NK-92 (cell line): ENCODE data around the gene PNPLA2.

Experiments used
- DNase-seq: peaks from one replicate; lab custom pipeline; 2025; ENCODE audit not compliant: unreplicated experiment; lab: John Stamatoyannopoulos, UW

PNPLA2 gene

DNA sequence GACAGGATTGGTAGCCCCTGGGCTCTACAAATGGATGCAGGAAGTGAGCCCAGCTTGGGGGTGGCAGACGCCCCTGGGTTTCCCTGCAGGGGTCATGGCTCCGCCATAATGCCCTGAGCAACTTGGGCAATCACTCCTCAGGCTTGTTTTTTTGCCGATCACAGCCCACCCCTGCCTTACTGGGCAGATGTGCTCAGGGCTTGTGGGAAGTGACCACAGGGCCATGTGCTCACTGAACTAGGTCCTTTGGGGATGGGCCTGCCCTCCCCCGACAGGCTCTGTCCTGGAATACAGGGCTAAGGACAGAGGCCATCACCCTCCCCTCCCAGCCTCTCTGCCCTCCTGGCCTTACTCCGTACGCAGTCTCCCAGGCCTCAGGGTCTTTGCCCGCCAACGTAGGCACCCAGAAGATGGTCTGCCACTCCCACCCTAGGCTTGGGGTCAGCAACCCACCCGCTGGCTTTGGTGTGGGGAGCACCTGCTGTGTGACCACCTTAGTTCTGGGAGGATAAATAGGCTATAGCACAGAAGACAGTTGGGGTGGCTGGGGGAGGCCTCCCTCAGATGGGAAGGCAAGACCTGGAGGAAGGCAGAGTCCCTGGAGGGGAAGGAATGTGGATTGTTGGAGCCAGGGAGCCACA is 5.1 kb upstream of the PNPLA2 start:
- no peak for DNase-seq

GRCh38 chr11:815675-816432 is 2.9 kb upstream of the PNPLA2 start:
- no peak for DNase-seq

- DNase-seq = no peak
Observed at GRCh38 chr11:816433-816779, 2.3 kb upstream of the PNPLA2 start.

- DNase-seq = peak; percentile 45
Observed at GRCh38 chr11:819129-819931, 616 bp downstream of the PNPLA2 start.

DNA sequence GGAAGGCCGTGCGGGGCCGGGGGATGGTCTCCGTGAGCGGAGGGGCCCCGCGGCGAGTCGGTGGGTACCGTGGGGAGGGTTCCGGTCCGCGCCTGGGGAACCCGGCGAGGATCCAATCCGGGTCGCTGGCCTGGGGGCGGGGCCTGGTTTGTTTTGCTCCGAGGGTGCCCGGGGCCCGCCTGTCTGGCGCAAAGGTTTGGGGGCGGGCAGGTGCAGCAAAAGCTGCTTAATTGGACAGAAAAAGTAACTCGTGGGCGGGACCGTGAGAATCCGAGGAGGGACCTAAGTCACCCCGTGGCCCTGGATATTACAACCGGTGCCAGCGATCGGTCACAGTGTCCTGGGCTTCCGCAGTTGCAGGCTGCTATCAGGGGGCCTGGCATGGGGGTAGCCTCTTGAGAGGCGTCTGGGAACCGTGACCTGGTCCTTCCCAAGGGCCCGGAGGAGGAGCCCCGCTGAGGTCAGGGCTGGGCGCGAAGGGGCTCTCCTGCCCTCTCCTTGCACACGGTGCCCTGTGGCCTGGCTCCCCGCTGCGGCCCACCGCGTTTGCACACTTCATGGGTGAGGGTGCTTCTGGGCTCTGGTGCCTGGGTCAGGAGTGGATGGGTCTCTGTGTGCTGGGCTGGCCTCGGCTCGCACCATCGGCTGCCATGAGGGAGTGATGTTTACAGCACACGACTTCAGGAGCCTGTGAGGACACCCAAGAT is 1.4 kb downstream of the PNPLA2 start:
- DNase-seq = peak; percentile 72

- DNase-seq = no peak
Observed at GRCh38 chr11:820655-821511, 2.2 kb downstream of the PNPLA2 start.

GRCh38 chr11:821512-822371 is 3.0 kb downstream of the PNPLA2 start:
- DNase-seq = no peak

- DNase-seq = no peak
Observed at GRCh38 chr11:823441-824291, 5.0 kb downstream of the PNPLA2 start.

DNA sequence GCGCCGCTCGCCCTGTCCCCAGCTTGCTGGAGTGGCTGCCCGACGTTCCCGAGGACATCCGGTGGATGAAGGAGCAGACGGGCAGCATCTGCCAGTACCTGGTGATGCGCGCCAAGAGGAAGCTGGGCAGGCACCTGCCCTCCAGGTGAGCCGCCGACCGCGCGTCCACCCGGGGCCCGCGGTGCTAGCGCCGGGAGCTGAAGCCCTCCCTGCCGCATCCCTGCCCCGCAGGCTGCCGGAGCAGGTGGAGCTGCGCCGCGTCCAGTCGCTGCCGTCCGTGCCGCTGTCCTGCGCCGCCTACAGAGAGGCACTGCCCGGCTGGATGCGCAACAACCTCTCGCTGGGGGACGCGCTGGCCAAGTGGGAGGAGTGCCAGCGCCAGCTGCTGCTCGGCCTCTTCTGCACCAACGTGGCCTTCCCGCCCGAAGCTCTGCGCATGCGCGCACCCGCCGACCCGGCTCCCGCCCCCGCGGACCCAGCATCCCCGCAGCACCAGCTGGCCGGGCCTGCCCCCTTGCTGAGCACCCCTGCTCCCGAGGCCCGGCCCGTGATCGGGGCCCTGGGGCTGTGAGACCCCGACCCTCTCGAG is 5.7 kb downstream of the PNPLA2 start:
- DNase-seq = no peak

GRCh38 chr11:824942-825341 is 6.2 kb downstream of the PNPLA2 start:
- no peak for DNase-seq

GRCh38 chr11:825366-826226 is 6.9 kb downstream of the PNPLA2 start:
- no peak for DNase-seq

DNA sequence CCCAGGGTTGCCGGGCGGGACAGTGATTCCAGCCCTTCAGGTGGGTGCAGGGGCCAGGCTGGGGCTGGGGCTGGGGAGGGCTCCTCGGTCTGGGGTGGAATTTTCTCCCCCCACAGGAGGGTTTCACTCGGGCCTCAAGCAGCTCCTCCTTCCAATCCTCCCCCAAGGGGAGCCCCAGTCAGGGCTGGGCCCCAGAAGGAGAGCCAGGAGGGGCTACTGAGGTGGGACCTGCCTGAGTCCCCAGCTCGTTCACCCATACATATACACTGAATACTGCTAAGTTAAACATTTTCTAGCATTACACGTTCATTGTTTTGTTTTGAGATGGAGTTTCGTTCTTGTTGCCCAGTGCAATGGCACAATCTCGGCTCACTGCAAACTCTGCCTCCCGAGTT is 7.5 kb downstream of the PNPLA2 start:
- no peak for DNase-seq

GRCh38 chr11:826836-827145 is 8.1 kb downstream of the PNPLA2 start:
- DNase-seq = no peak

DNA sequence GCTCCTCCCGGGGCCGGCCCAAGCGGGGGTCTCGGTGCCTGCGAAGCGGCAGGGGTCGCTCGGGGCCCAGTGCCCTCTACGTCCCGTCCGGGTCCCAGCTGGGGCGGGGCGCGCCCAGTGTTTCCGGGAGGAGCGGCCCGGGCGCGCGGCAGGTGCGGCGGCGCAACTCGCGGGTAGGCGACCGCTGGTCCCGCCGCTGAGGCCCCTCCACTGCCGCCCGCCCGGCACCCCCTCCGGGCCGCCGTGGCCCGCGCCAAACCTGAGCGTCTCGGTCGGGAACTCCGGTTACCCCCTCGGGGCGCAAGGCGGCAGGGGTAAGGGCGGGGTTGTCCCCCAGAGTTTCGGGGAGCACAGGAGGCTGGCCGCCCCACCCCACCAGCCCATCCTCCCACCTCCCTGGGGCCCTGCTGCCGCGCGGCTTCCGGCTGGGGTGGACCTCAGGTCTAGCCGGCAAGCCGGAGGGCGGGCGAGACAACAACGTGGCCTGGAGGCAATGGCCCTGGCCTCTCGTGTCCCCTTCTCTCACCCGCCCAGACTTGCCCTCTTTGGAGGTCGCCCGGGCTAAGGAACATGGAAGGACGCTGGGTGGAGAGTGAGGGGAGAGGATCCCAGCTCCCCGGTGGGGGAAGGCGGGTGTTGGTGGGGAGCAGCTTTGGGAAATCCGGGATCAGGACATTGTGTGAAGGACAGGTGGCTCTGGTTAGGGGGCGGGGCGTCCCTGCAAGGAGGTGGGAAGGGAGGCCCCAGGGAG is 8.6 kb downstream of the PNPLA2 start:
- DNase-seq = no peak

DNA sequence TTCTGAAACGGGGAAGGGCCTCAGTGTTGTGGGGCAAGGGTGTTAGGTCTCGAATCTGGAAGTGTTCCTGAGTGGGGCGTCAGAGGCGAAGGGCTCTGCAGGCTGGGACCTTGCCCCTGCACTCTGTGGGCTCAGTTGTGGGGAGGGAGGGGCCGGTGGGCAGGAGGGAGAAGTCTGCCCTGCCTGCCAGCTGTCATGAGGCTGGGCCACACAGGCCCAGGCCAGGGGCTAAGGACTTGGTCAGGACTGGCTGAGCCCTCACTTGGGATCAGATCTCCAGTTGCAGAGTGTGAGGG is 9.1 kb downstream of the PNPLA2 start, which contains the start of gene CRACR2B:
CRACR2B (plus strand) TSS at position 23 of the 296 bp plus-strand sequence. CDS start 689 bp downstream, outside the sequence.
- no peak for DNase-seq

DNA sequence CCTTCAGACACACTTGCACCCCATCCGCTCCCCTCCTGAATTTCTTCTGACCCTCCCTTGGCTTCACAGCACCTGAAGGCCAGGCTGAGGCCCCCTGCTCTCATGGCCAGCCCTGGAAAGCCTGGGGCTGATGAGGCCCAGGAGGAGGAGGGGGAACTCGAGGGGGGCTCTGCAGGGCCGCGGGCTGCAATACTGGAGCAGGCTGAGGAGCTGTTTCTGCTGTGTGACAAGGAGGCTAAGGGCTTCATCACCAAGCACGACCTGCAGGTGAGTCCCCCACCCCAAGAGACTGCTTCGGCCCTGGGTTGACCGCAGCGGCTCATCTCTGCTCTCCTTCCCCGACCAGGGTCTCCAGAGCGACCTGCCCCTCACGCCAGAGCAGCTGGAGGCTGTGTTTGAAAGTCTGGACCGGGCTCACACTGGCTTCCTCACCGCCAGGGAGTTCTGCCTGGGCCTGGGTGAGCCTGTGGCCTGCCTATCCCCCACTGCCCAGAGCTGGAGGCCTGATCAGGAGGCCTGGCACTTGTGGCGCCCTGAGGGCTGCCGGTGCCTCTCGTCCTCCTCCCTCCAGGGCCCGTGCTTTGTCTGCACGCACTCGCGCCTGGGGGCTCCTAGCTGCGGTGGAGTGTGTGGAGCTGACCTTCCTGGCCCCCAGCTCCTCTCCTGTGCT is 9.9 kb downstream of the PNPLA2 start:
- no peak for DNase-seq
